ENCODE data around the gene TRPM3. TPM values are rescaled to one million over a fixed set of nuclear protein-coding genes. Genes with fewer than 3 reads are reported as not detected.

The TRPM3 gene
- total RNA-seq, 1 experiment from 2014 or later = not detected

GRCh38 chr9:70983723-70984295 is 137.6 kb downstream of the TRPM3 start:
- Mint-ChIP-seq H3K27me3 (ENCODE audit: unreplicated experiment) (no peaks in the 10 kb centered on the region), H3K36me3 (ENCODE audit: insufficient read depth, unreplicated experiment) (no peaks in the 10 kb centered on the region), H3K9me3 (ENCODE audit: low read depth, unreplicated experiment) (peaks cover 9% of the 10 kb centered on the region), H3K4me1 (ENCODE audit: low read depth, unreplicated experiment) (peaks cover 5% of the 10 kb centered on the region), H3K27ac (ENCODE audit: unreplicated experiment) (no peak overlapping the region), H3K4me3 (ENCODE audit: low read depth, unreplicated experiment) (no peak overlapping the region)
- CTCF ChIA-PET = no interaction called here
- intact Hi-C loops (cut with micrococcal nuclease; ENCODE audit: unreplicated experiment) = no loop called here
- no TSS peak for BruUV-seq (replicated peaks)
- no peak for TF ChIP-seq CTCF (IDR thresholded peaks at IDR 0.05; ENCODE audit: unreplicated experiment)
- no peak for DNase-seq

- intact Hi-C loops (cut with micrococcal nuclease; ENCODE audit: unreplicated experiment) = no loop called here
- CTCF ChIA-PET = no interaction called here
- no TSS peak for BruUV-seq (replicated peaks)
- Mint-ChIP-seq H3K36me3 (ENCODE audit: insufficient read depth, unreplicated experiment) (no peaks in the 10 kb centered on the region), H3K27ac (ENCODE audit: unreplicated experiment) (no peak overlapping the region), H3K9me3 (ENCODE audit: low read depth, unreplicated experiment) (peaks cover 12% of the 10 kb centered on the region), H3K27me3 (ENCODE audit: unreplicated experiment) (no peaks in the 10 kb centered on the region), H3K4me3 (ENCODE audit: low read depth, unreplicated experiment) (no peak overlapping the region), H3K4me1 (ENCODE audit: low read depth, unreplicated experiment) (peaks cover 11% of the 10 kb centered on the region)
- no peak for DNase-seq
- no peak for TF ChIP-seq CTCF (IDR thresholded peaks at IDR 0.05; ENCODE audit: unreplicated experiment)
These were observed 140.1 kb downstream of the TRPM3 start for GRCh38 chr9:70981312-70981711.

- no peaks in the 10 kb centered on the region for H3K36me3 Mint-ChIP-seq (ENCODE audit: insufficient read depth, unreplicated experiment)
- no TSS peak for BruUV-seq (replicated peaks)
- no peak overlapping the region for H3K4me3 Mint-ChIP-seq (ENCODE audit: low read depth, unreplicated experiment)
- intact Hi-C loops (cut with micrococcal nuclease; ENCODE audit: unreplicated experiment) = no loop called here
- DNase-seq = no peak
- H3K27me3 Mint-ChIP-seq (ENCODE audit: unreplicated experiment) = no peaks in the 10 kb centered on the region
- no peak overlapping the region for H3K27ac Mint-ChIP-seq (ENCODE audit: unreplicated experiment)
- no peak for TF ChIP-seq CTCF (IDR thresholded peaks at IDR 0.05; ENCODE audit: unreplicated experiment)
- CTCF ChIA-PET = interaction anchor here (0.6 kb wide), 1 partner anchor 1700 kb away, joined by 3 read pairs; no protein-coding TSS in a partner anchor
- H3K9me3 Mint-ChIP-seq (ENCODE audit: low read depth, unreplicated experiment) = peaks cover 12% of the 10 kb centered on the region
- peaks cover 11% of the 10 kb centered on the region for H3K4me1 Mint-ChIP-seq (ENCODE audit: low read depth, unreplicated experiment)
These were observed 141.5 kb downstream of the TRPM3 start for GRCh38 chr9:70979966-70980365.

- BruUV-seq (replicated peaks) = no TSS peak
- Mint-ChIP-seq H3K9me3 (ENCODE audit: low read depth, unreplicated experiment) (peaks cover 9% of the 10 kb centered on the region), H3K27ac (ENCODE audit: unreplicated experiment) (no peak overlapping the region), H3K4me1 (ENCODE audit: low read depth, unreplicated experiment) (peaks cover 11% of the 10 kb centered on the region), H3K4me3 (ENCODE audit: low read depth, unreplicated experiment) (no peak overlapping the region), H3K36me3 (ENCODE audit: insufficient read depth, unreplicated experiment) (no peaks in the 10 kb centered on the region), H3K27me3 (ENCODE audit: unreplicated experiment) (no peaks in the 10 kb centered on the region)
- CTCF ChIA-PET = no interaction called here
- DNase-seq = no peak
- intact Hi-C loops (cut with micrococcal nuclease; ENCODE audit: unreplicated experiment) = no loop called here
- TF ChIP-seq CTCF (IDR thresholded peaks at IDR 0.05; ENCODE audit: unreplicated experiment) = no peak
These were observed 143.3 kb downstream of the TRPM3 start for GRCh38 chr9:70978085-70978484.
